Erythroblast (primary cell): ENCODE results near the gene FGF19.

Source experiments
- GATA1 ChIP-seq: IDR thresholded peaks from 2 replicates; pipeline ENCODE4 v1.6.1; 2011; ENCODE audit warnings: low read depth, mild to moderate bottlenecking, control low read depth, low read length, moderate library complexity
- POLR2A ChIP-seq: IDR thresholded peaks from 2 replicates; pipeline ENCODE4 v1.6.1; 2011; ENCODE audit warnings: mild to moderate bottlenecking, low read length

GRCh38 chr11:69711822-69712801 is 8.3 kb upstream of the FGF19 start:
- TF ChIP-seq POLR2A (no peak), GATA1 (no peak)
